ENCODE results near the gene BCL11B.

The BCL11B gene

DNA sequence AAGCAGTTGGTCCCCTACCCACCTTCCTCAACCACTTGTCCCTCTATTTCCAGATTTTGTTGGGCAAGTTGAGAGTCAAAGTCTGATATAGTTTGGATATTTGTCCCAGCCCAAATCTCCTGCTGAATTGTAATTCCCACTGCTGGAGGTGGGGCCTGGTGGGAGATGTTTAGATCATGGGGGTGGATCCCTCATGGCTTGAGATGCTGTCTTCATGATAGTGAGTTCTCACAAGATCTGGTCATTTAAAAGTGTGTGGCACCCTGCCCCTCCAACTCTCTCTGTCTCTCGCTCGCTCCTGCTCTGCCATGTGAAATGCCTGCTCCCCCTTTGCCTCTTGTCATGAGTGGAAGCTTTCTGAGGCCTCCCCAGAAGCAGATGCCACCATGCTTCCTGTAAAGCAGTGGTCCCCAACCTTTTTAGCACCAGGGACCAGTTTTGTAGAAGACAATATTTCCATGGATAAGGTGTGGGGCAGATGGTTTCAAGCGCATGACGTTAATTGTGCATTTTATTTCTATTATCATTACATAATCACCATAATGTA, 37.3 kb upstream of the BCL11B start:
- ChIA-PET POLR2A (no interaction called here), CTCF (no interaction called here)
- Histone ChIP-seq H3K27ac (ENCODE audit: insufficient read depth in 1 of 2, low read depth in 1 of 2, low read length in 2 of 2, poor library complexity in 1 of 2, severe bottlenecking in 2 of 2) (no peak overlapping the region), H3K36me3 (ENCODE audit: control insufficient read depth in 4 of 4, insufficient read depth in 4 of 4, low read length in 3 of 4) (no peaks in the 10 kb centered on the region), H3K27me3 (replicated peaks in 2 of 5; ENCODE audit: control insufficient read depth in 4 of 5, insufficient read depth in 5 of 5, low read length in 4 of 5) (peaks cover 0 to 6% (median 0%) of the 10 kb centered on the region in 5 experiments), H3K9me3 (ENCODE audit: control extremely low read depth in 1 of 5, control insufficient read depth in 4 of 5, insufficient read depth in 2 of 5, low read depth in 1 of 5, low read length in 4 of 5) (peaks cover 0 to 5% (median 0%) of the 10 kb centered on the region in 5 experiments), H3K4me1 (ENCODE audit: control extremely low read depth in 1 of 4, control insufficient read depth in 4 of 4, insufficient read depth in 4 of 4, low read length in 3 of 4) (no peaks in the 10 kb centered on the region), H3K4me3 (ENCODE audit: control insufficient read depth in 1 of 7, extremely low read depth in 1 of 7, insufficient read depth in 4 of 7, low read depth in 2 of 7, low read length in 6 of 7) (no peak overlapping the region)
- DNase-seq: no peak
- 100% methylated on average over 2 of the region's 4 CpGs for WGBS (ENCODE audit: insufficient coverage)

DNA sequence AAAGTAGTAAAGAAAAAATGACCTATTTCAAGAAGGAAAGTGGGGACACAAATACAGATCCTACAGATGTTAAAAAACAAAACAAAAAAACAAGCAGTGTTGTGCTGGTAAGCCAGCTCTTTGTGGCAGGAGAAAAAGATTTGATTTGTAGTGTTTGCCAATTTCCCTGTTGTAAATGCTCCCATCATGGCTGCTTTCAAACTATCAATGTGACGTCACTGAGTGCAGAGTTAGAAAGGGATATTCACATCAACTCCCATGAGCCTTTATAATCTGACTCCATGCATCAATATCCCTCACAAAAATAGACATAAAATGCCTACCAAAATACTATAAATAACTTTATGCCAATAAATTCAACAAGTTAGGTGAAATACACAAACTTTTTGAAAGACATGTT, 32.2 kb upstream of the BCL11B start:
- POLR2A ChIA-PET: no interaction called here
- CTCF ChIA-PET: no interaction called here

DNA sequence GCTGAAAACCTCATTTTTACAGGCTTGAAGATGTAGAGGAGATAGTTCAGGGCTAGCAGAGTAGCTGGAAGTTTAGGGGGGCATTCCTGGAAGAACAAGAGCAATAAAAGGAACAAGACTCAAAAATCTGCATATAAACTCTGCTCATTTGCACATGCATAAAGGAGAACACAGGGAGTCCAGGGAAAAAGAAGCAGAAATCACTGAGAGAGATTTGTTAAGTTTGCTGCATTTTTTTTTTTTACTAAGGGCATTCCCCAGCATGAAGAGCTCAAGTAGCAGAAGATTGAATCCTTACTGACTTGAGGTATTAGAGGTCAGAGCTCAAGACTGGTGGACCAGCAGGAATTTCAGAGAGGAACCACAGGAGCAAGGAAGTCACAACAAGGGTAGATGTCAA, 28.2 kb upstream of the BCL11B start:
- H3K27me3 ChIP-seq (replicated peaks in 2 of 5; ENCODE audit: control insufficient read depth in 4 of 5, insufficient read depth in 5 of 5, low read length in 4 of 5): peaks cover 0 to 3% (median 0%) of the 10 kb centered on the region in 5 experiments
- CTCF ChIA-PET: no interaction called here
- POLR2A ChIA-PET: no interaction called here
- no peak overlapping the region for H3K27ac ChIP-seq (ENCODE audit: insufficient read depth in 1 of 2, low read depth in 1 of 2, low read length in 2 of 2, poor library complexity in 1 of 2, severe bottlenecking in 2 of 2)
- no peak overlapping the region for H3K4me3 ChIP-seq (ENCODE audit: control insufficient read depth in 1 of 7, extremely low read depth in 1 of 7, insufficient read depth in 4 of 7, low read depth in 2 of 7, low read length in 6 of 7)
- H3K36me3 ChIP-seq (ENCODE audit: control insufficient read depth in 4 of 4, insufficient read depth in 4 of 4, low read length in 3 of 4): no peaks in the 10 kb centered on the region
- peaks cover 0 to 7% (median 5%) of the 10 kb centered on the region in 5 experiments for H3K9me3 ChIP-seq (ENCODE audit: control extremely low read depth in 1 of 5, control insufficient read depth in 4 of 5, insufficient read depth in 2 of 5, low read depth in 1 of 5, low read length in 4 of 5)
- DNase-seq: no peak
- H3K4me1 ChIP-seq (ENCODE audit: control extremely low read depth in 1 of 4, control insufficient read depth in 4 of 4, insufficient read depth in 4 of 4, low read length in 3 of 4): no peaks in the 10 kb centered on the region

More for the DNA sequence above, 32.2 kb upstream of the BCL11B start:
- no peaks in the 10 kb centered on the region for H3K4me1 ChIP-seq (ENCODE audit: control extremely low read depth in 1 of 4, control insufficient read depth in 4 of 4, insufficient read depth in 4 of 4, low read length in 3 of 4)
- WGBS (ENCODE audit: insufficient coverage): no CpG with 5 or more reads among the region's 1 CpG
- H3K4me3 ChIP-seq (ENCODE audit: control insufficient read depth in 1 of 7, extremely low read depth in 1 of 7, insufficient read depth in 4 of 7, low read depth in 2 of 7, low read length in 6 of 7): no peak overlapping the region
- H3K36me3 ChIP-seq (ENCODE audit: control insufficient read depth in 4 of 4, insufficient read depth in 4 of 4, low read length in 3 of 4): no peaks in the 10 kb centered on the region
- H3K27ac ChIP-seq (ENCODE audit: insufficient read depth in 1 of 2, low read depth in 1 of 2, low read length in 2 of 2, poor library complexity in 1 of 2, severe bottlenecking in 2 of 2): no peak overlapping the region
- H3K27me3 ChIP-seq (replicated peaks in 2 of 5; ENCODE audit: control insufficient read depth in 4 of 5, insufficient read depth in 5 of 5, low read length in 4 of 5): peaks cover 0 to 3% (median 0%) of the 10 kb centered on the region in 5 experiments
- H3K9me3 ChIP-seq (ENCODE audit: control extremely low read depth in 1 of 5, control insufficient read depth in 4 of 5, insufficient read depth in 2 of 5, low read depth in 1 of 5, low read length in 4 of 5): peaks cover 0 to 6% (median 2%) of the 10 kb centered on the region in 5 experiments
- no peak for DNase-seq

DNA sequence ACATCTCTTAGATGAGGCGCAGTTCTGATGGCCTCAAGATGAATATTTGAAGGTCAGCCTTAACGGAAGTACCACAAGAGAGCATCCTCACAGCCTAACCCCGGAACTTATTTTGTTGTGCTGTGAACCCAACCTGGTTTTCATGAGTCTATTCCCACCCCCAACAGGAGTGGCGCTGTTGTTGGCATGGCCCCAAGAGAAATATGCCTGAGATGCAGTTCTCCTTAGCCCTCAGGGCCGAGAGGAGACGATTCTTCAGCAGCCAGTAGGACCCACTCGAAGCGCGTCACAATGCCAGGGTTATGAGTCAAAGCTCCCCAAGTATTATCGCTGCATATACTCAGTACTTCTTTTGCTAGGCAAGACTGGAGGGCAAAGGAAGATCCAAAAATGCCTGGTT, 24.5 kb upstream of the BCL11B start:
- DNase-seq: no peak
- ChIA-PET CTCF (no interaction called here), POLR2A (no interaction called here)
- Histone ChIP-seq H3K36me3 (ENCODE audit: control insufficient read depth in 4 of 4, insufficient read depth in 4 of 4, low read length in 3 of 4) (no peaks in the 10 kb centered on the region), H3K9me3 (ENCODE audit: control extremely low read depth in 1 of 5, control insufficient read depth in 4 of 5, insufficient read depth in 2 of 5, low read depth in 1 of 5, low read length in 4 of 5) (peaks cover 0 to 6% (median 5%) of the 10 kb centered on the region in 5 experiments), H3K27me3 (replicated peaks in 2 of 5; ENCODE audit: control insufficient read depth in 4 of 5, insufficient read depth in 5 of 5, low read length in 4 of 5) (peaks cover 0 to 1% (median 0%) of the 10 kb centered on the region in 5 experiments), H3K27ac (ENCODE audit: insufficient read depth in 1 of 2, low read depth in 1 of 2, low read length in 2 of 2, poor library complexity in 1 of 2, severe bottlenecking in 2 of 2) (no peak overlapping the region), H3K4me1 (ENCODE audit: control extremely low read depth in 1 of 4, control insufficient read depth in 4 of 4, insufficient read depth in 4 of 4, low read length in 3 of 4) (no peaks in the 10 kb centered on the region), H3K4me3 (ENCODE audit: control insufficient read depth in 1 of 7, extremely low read depth in 1 of 7, insufficient read depth in 4 of 7, low read depth in 2 of 7, low read length in 6 of 7) (no peak overlapping the region)
- WGBS (ENCODE audit: insufficient coverage): 88% methylated on average over 10 of the region's 10 CpGs

DNA sequence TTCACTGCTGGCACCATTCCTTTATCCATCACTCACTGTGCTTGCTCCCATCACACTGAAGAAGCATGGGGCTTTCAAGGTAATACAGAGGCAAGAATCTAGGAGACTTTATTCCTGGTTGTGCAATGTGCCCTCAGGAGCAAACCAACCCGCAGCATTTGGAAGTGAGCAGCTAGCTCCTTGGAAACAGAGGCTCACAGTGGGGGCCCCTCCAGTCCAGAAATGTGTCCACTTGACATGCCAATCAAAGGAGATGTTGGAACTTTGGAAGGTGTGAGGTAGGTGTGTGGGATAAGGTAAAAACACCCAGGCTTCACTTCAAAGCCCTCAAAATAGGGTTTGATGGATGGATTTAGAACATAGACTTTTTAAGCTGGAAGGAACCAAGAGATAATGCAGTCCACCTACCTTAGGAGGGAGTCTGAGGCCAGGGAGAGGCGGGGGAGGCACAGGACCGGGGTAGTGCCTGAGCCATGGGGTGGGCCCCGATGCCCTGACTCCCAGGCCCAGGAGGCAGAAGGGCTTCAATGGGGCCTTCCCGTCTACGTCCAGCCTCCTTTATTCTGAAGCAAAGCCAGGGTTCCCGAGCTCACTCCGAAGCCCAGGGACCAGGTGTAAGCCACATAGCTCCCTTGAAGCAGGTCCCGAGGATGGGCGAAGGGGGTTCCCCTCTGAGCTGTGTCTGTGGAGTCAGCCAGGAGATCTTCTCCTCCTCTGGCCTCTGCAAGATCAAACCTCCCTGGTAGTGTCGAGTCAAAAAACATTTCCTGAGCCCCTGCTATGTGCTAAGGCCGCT, 17.6 kb upstream of the BCL11B start:
- DNase-seq: no peak
- ChIA-PET POLR2A (no interaction called here), CTCF (no interaction called here)
- Histone ChIP-seq H3K27ac (ENCODE audit: insufficient read depth in 1 of 2, low read depth in 1 of 2, low read length in 2 of 2, poor library complexity in 1 of 2, severe bottlenecking in 2 of 2) (no peak overlapping the region), H3K9me3 (ENCODE audit: control extremely low read depth in 1 of 5, control insufficient read depth in 4 of 5, insufficient read depth in 2 of 5, low read depth in 1 of 5, low read length in 4 of 5) (no peaks in the 10 kb centered on the region), H3K27me3 (replicated peaks in 2 of 5; ENCODE audit: control insufficient read depth in 4 of 5, insufficient read depth in 5 of 5, low read length in 4 of 5) (peaks cover 0 to 15% (median 2%) of the 10 kb centered on the region in 5 experiments), H3K4me3 (ENCODE audit: control insufficient read depth in 1 of 7, extremely low read depth in 1 of 7, insufficient read depth in 4 of 7, low read depth in 2 of 7, low read length in 6 of 7) (no peak overlapping the region), H3K36me3 (ENCODE audit: control insufficient read depth in 4 of 4, insufficient read depth in 4 of 4, low read length in 3 of 4) (no peaks in the 10 kb centered on the region), H3K4me1 (ENCODE audit: control extremely low read depth in 1 of 4, control insufficient read depth in 4 of 4, insufficient read depth in 4 of 4, low read length in 3 of 4) (no peaks in the 10 kb centered on the region)
- WGBS (ENCODE audit: insufficient coverage): 97% methylated on average over 9 of the region's 12 CpGs

DNA sequence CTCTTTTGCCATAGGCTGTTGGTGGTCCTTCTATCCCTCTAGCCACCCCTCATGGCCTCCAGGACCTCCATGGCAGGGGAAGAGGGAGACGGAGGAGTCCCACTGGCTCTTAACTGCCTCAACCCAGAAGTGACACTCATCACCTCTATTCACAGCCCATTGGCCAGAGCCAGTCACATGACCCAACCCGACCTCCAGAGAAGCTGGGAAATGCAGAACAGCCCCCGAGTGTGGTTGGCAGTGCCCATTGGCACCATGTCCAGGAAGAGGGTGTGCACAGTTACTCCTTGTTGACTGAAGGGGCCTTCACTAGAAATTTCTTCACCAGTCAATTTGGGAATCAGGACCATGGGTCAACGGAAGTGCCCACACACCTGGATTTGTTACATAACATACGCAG, 17.0 kb upstream of the BCL11B start:
- Histone ChIP-seq H3K36me3 (ENCODE audit: control insufficient read depth in 4 of 4, insufficient read depth in 4 of 4, low read length in 3 of 4) (no peaks in the 10 kb centered on the region), H3K4me1 (ENCODE audit: control extremely low read depth in 1 of 4, control insufficient read depth in 4 of 4, insufficient read depth in 4 of 4, low read length in 3 of 4) (no peaks in the 10 kb centered on the region), H3K9me3 (ENCODE audit: control extremely low read depth in 1 of 5, control insufficient read depth in 4 of 5, insufficient read depth in 2 of 5, low read depth in 1 of 5, low read length in 4 of 5) (no peaks in the 10 kb centered on the region), H3K27me3 (replicated peaks in 2 of 5; ENCODE audit: control insufficient read depth in 4 of 5, insufficient read depth in 5 of 5, low read length in 4 of 5) (peaks cover 0 to 21% (median 4%) of the 10 kb centered on the region in 5 experiments), H3K27ac (ENCODE audit: insufficient read depth in 1 of 2, low read depth in 1 of 2, low read length in 2 of 2, poor library complexity in 1 of 2, severe bottlenecking in 2 of 2) (no peak overlapping the region), H3K4me3 (ENCODE audit: control insufficient read depth in 1 of 7, extremely low read depth in 1 of 7, insufficient read depth in 4 of 7, low read depth in 2 of 7, low read length in 6 of 7) (no peak overlapping the region)
- no peak for DNase-seq
- CTCF ChIA-PET: no interaction called here
- WGBS (ENCODE audit: insufficient coverage): 86% methylated on average over 4 of the region's 5 CpGs
- POLR2A ChIA-PET: no interaction called here

GRCh38 chr14:99287269-99287942, 15.4 kb upstream of the BCL11B start:
- ChIA-PET POLR2A (no interaction called here), CTCF (interaction anchor here (1.2 kb wide), 1 partner anchor 19 kb away, joined by 3 read pairs; no protein-coding TSS in a partner anchor)
- Histone ChIP-seq H3K36me3 (ENCODE audit: control insufficient read depth in 4 of 4, insufficient read depth in 4 of 4, low read length in 3 of 4) (no peaks in the 10 kb centered on the region), H3K27ac (ENCODE audit: insufficient read depth in 1 of 2, low read depth in 1 of 2, low read length in 2 of 2, poor library complexity in 1 of 2, severe bottlenecking in 2 of 2) (no peak overlapping the region), H3K4me1 (ENCODE audit: control extremely low read depth in 1 of 4, control insufficient read depth in 4 of 4, insufficient read depth in 4 of 4, low read length in 3 of 4) (no peaks in the 10 kb centered on the region), H3K4me3 (ENCODE audit: control insufficient read depth in 1 of 7, extremely low read depth in 1 of 7, insufficient read depth in 4 of 7, low read depth in 2 of 7, low read length in 6 of 7) (no peak overlapping the region), H3K27me3 (replicated peaks in 2 of 5; ENCODE audit: control insufficient read depth in 4 of 5, insufficient read depth in 5 of 5, low read length in 4 of 5) (peaks cover 0 to 28% (median 6%) of the 10 kb centered on the region in 5 experiments), H3K9me3 (ENCODE audit: control extremely low read depth in 1 of 5, control insufficient read depth in 4 of 5, insufficient read depth in 2 of 5, low read depth in 1 of 5, low read length in 4 of 5) (no peaks in the 10 kb centered on the region)
- 97% methylated on average over 11 of the region's 13 CpGs for WGBS (ENCODE audit: insufficient coverage)
- no peak for DNase-seq
